GM18873 (cell line): ENCODE measurements around the gene ZNF655.
A peak's percentile ranks its signal among the peaks of the same experiment; 100 is the strongest.
"Not testable (repeated sequence)": the region's sequence is repeated elsewhere in the genome, so short reads cannot be mapped to it uniquely, and the experiment has no call there.

Experiments
- ATAC-seq: cut with Tn5 transposase; IDR thresholded peaks from one replicate; pipeline ENCODE4 v1.9.1; 2021; ENCODE audit warnings: mild to moderate bottlenecking, moderate library complexity, moderate number of reproducible peaks; ENCODE audit not compliant: unreplicated experiment, low FRiP score

Gene ZNF655, protein sequence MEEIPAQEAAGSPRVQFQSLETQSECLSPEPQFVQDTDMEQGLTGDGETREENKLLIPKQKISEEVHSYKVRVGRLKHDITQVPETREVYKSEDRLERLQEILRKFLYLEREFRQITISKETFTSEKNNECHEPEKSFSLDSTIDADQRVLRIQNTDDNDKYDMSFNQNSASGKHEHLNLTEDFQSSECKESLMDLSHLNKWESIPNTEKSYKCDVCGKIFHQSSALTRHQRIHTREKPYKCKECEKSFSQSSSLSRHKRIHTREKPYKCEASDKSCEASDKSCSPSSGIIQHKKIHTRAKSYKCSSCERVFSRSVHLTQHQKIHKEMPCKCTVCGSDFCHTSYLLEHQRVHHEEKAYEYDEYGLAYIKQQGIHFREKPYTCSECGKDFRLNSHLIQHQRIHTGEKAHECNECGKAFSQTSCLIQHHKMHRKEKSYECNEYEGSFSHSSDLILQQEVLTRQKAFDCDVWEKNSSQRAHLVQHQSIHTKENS

DNA sequence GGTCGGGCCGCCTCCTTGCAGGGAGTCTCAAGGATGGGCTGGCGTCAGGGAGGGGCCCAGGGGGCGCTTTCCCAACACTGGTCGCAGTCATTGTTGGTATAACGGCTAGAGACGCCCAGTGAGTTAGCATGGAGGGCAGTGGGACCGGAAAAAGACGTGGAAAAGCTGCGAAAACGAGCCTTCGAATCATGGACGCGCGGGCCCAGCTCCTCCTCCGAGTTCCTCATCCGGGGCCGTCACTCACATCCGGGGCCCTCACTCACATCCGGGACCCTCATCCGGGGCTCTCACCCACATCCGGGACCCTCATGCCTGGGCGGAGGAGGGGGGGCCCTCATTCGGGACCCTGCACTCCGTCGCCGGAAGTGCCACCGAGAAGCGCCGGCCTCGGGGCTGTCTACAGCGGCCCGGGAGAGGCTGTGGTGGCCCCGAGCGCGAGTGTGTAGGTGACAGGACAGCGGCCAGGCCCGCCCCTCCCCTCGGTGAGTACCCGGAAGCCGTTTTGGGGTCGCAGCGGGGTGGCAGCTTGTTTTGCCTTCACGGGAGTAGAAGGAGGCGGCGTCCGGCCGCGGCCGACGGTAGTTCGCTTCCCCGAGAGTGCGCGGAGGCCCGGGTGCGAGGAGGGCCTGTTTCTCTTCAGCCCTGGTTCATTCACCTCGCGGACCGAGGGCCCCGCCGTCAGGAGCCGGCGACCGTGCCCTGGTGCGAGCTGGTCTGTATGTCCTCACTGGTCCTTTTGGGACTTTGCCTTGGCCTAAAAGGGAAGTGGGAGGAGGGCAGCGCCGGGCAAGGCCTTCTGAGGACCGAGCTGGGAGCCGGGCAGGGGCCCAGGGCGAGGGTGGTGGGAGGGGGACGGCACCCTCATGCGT lies at the start of gene ZNF655:
Gene ZNF655 (plus strand): TSS at position 337 of the 869 bp plus-strand sequence. CDS start 1,918 bp downstream, outside the sequence.
- ATAC-seq: peak; percentile 62

DNA sequence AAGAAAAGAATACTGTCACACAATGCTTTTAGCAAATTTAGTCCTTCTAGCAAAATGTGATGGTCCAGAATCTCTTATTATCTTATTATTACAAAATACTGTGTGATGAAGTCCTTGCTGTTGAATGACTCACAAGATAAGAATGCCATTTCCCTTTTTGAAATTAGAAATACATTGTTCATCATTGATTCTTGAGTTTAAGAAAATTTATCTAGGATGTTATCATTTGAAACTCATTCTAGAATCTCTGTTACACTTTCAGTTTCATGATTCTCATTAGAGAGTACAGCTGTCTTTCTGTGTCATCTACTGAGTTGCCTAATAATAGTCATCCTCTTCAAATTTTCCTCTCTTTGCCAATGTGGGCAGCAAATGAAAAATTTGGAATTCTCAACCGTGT lies 44.4 kb upstream of the ZNF655 start:
- no peak for ATAC-seq

DNA sequence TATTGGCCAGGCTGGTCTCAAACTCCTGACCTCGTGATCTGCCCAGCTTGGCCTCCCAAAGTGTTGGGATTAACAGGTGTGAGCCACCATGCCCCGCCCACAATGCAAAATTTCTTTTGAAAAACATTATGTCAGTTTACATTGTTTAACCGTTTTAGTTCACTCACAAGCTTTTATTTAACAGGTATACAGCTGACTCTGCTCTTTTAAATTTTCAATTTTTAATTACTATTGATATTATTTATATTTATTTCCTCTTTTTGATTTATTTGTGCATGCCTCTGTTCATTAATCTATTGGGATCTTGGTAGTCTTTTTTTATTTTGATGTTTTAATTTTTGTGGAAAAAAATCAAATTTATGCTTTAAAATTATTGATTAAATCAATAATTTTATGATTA lies 37.0 kb upstream of the ZNF655 start:
- no peak for ATAC-seq

DNA sequence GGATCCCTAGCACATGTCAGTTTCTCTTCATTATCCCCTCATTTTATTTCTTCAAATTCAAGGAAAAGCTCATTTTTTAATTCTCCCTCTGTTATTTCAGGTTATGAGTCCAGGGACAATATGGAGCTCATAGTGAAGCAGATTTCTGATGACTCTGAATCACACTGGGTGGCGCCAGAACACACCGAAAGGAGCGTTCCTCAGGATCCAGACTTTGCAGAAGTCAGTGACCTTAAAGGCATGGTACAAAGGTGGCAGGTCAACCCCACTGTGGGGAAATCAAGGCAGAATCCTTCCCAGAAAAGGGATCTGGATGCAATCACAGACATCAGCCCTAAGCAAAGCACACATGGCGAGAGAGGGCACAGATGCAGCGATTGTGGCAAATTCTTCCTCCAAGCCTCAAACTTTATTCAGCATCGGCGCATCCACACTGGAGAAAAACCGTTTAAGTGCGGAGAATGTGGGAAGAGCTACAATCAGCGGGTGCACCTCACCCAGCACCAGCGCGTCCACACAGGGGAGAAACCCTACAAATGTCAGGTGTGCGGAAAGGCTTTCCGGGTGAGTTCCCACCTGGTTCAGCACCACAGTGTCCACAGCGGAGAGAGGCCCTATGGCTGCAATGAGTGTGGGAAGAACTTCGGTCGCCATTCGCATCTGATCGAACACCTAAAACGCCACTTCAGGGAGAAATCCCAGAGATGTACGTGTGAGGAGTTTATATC lies 32.6 kb upstream of the ZNF655 start:
- ATAC-seq: no peak

DNA sequence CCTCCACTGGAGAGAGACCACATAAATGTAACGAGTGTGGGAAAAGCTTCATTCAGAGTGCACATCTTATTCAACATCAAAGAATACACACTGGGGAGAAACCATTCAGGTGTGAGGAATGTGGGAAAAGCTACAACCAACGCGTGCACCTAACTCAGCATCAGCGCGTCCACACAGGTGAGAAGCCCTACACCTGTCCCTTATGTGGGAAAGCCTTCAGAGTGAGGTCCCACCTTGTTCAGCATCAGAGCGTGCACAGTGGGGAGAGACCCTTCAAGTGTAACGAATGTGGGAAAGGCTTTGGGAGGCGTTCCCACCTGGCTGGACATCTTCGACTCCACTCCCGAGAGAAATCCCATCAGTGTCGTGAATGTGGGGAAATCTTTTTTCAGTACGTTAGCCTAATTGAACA lies 27.1 kb upstream of the ZNF655 start:
- ATAC-seq: no peak

DNA sequence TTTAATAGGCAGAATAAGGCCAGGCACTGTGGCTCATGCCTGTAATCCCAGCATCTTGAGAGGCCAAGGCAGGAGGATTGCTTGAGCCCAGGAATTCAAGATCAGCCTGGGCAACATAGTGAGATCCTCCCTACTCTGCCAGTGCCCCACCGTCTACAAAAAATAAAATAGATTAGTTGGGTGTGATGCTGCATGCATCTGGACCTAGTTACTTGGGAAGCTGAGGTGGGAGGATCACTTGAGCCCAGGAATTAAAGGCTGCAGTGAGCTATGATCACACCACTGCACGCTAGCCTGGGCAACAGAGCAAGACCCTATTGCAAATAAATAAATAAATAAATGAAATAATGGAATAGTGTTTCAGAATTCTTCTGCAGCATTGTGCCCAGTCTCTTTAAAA lies 22.8 kb upstream of the ZNF655 start:
- ATAC-seq: no peak

DNA sequence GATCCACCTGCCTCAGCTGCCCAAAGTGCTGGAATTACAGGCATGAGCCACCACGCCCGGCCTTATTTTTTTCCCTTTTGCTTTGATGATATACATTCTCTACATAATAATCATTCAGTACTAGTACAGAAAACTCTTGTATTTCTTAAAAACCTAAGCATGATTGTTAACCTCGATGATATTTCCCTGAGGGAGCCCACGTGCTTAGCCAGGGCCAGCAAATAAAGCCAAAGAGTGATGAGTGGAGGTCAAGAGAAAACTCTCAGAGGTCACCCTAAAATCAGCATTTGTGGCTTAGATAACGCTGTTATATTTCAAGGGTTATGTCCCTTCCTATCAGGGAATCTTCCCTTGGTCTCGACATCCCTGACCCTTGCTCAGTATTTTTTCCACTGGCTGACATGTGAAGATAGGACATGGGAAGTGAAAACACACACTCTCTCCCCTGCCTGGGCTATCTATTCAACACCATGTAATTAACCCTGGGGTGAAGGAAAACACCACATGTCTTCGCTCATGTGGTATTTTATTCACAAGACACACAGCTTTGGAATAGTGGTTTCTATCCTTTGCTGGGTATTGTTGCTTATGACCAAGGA lies 19.1 kb upstream of the ZNF655 start:
- ATAC-seq: no peak

DNA sequence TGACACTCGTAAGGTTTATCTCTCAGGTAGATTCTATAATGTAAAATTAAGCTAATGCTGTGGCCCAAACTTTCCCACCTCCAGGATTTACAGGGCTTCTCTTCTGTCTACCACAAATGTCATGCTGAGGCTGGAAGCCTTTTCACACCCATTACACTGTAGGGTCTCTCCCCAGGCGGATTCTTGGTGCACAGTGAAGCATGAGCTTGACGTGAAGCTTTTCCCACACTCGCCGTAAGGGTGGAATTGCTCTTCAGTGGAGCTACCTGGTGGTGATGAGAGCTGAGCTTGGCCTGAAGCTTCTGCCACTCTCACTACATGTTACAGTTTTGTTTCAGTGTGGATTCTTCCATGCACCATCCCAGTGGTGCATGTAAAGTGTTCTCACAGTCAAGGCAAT lies 17.9 kb upstream of the ZNF655 start:
- ATAC-seq: no peak

DNA sequence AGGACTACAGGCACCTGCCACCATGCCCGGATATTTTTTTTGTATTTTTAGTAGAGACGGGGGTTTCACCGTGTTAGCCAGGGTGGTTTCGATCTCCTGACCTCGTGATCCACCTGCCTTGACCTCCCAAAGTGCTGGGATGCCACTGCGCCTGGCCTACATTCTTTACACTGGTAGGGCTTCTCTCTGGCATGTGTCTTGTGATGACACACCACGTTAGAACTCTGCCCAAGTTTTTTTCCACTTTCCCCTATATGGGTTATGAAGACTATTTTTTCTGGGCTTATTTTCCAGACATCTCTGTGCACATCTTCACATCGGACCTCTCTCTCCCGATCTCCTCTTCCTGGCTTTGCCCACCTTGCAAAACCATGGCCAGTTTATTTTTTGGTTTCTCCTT lies 17.2 kb upstream of the ZNF655 start:
- no peak for ATAC-seq

DNA sequence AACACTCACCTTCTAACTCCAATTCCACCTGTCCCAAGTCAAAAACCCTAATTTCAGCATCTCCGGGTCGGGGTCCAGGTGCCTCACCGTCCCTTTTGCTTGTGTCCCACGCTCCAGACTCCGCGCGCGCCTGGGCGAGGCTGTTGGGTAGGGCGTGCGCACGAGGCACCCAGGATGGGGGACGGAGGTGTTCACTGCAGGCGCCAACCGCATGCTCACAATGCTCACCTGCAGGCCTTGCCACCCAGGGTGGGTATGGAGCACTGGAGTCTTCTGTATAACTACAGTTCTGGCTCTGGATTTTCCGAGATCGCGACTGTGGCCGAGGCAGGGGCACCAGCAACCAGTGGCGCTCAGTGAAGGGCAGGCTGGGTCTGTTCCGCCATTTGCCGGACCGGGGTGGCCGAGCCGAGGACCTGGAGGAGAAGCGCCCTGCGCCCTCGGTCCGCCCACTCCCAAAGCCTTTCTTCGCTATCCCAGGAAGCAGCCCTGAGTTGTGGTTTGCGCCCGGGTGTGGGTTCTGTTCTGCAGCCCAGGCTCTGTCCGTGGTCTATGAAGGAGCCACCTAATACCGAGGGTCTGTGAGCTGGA lies 15.3 kb upstream of the ZNF655 start:
- no peak for ATAC-seq

DNA sequence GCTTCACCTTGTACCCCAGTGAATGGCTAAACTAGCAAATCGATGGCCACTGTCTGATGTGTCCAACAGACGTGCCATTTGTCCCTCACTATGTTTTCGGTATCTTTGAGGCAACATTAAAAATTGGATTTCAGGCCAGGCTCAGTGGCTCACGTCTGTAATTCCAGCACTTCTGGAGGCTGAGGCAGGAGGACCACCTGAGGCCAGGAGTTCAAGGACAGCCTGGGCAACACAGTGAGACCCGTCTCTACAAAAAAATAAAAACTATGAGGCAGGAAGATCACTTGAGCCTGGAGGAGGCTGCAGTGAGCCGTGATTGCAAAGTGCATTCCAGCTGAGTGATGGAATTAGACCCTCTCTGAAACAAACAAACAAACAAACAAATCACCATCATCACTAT lies 14.5 kb upstream of the ZNF655 start:
- ATAC-seq: no peak

DNA sequence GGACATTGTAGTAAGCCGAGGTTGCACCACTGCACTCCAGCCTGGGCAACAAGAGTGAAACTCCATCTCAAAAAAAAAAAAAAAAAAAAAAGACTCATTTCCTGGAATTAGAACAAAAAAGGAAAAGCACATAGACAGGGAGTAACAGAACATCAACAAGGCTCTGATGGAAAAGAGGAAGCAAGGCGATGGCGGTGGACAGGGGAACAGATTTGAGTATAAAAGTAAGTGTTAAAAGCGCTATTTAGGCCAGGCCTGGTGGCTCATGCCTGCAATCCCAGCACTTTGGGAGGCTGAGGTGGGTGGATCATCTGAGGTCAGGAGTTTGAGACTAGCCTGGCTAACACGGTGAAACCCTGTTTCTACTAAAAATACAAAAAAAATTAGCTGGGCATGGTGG lies 13.1 kb upstream of the ZNF655 start:
- not testable (repeated sequence) for ATAC-seq

DNA sequence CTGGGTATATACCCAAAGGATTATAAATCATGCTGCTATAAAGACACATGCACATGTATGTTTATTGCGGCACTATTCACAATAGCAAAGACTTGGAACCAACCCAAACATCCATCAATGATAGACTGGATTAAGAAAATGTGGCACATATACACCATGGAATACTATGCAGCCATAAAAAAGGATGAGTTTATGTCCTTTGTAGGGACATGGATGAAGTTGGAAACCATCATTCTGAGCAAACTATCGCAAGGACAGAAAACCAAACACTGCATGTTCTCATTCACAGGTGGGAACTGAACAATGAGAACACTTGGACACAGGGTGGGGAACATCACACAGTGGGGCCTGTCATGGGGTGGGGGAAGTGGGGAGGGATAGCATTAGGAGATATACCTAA lies 8.9 kb upstream of the ZNF655 start:
- ATAC-seq: not testable (repeated sequence)

DNA sequence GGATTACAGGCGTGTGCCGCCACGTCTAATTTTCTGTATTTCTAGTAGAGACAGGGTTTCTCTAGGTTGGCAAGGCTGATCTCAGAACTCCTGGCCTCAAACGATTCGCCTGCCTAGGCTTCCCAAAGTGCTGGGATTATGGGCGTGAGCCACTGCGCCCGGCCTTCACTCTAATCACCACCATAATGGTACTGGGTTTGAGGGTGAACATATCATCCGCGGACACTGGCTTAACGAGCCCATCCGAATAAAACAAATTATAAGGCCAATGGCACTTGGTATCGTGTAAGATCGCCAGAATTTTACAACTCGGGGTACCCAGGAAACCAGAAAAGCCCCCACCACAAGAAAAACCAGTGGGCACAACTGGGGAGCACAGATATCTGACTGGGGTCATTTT lies 7.1 kb upstream of the ZNF655 start:
- ATAC-seq: no peak

DNA sequence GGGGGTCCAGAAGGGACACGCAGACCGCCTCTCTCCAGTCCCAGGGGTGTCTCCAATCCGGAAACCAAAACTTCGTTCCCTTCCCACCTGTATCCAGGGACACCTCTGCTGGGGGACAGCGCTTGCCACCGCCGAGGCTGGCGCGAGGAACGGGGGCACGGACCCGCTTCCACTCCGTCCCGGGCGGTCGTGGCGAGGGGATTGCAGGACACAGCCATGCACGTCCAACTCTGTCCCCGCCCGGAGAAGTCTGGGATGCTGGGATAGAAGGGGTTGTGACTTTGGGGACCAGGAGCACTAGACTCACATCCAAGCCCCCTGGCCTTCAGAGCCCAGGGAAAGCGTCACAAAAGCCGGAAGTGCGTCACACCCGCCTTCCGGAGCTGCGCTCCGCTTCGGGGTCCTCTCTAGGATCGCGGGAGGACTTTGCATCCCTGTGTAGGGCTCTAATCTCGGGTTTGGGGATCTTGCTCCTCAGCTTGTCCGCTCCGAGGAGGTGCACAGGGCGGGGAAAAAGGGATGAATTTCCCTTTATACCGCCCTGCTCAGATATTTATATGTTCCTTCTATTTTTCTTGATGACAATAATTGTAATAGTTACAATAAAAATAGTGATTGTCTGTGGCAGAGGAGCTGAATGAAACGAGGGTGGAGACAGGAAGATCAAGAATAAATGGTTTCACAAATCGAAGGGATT lies 6.5 kb upstream of the ZNF655 start, which contains the start of gene FAM200A:
Gene FAM200A (minus strand): TSS at position 348 of the 697 bp plus-strand sequence. CDS start 3,707 bp downstream, outside the sequence.
- ATAC-seq: peak; percentile 69

DNA sequence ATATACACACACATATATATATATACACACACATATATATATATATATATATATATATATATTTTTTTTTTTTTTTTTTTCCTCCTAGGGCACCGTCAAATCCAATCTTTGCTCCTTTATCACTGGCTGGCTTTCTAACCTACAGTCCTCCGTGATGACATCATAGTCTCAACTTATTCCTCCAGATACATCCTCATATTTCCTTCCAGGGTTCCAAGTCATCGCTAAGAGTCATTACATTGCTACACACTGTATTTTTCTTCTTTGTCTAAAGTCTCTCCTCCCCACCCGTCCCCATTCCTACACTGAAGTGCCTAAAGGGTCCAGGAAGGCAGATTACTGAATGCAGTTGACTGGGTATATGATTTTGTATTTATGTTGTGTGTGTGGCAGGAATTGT lies 5.4 kb upstream of the ZNF655 start:
- no peak for ATAC-seq

DNA sequence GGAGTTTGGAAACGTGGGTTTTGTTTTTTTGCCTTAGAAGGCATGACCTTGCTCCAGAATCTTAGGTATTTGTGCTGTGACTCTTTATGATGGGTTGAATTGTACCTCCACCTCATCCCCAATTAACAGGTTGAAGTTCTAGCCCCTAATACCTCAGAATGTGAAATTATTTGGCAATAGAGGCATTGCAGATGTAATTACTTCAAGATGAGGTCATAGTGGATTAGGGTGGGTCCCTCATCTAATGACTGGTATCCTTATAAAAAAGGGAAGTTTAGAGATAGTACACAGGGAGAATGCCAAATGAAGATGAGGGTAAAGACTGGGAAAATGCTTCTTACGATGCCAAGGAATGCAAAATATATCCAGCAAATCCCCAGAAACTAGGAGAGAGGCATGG lies 3.5 kb upstream of the ZNF655 start:
- ATAC-seq: no peak

DNA sequence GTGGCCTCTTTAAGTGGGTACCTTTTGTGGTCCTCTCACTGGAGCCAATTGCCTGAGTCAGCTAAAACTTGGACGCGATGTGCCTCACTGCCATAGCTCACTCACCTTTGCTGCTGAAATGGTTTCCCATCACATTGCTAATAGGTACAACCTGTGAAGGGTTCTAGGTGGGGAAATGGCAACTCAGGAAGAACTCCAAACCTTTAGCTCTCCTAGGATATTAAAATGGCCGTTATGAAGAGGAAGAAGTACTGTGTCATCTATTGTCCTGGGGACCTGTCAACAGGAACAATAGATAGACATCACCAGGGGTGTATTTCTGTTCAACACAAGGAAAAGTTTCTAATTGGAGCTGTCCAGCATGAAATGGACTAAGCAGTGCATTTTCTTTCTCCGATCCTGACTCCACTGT lies 1.2 kb upstream of the ZNF655 start:
- ATAC-seq: no peak

DNA sequence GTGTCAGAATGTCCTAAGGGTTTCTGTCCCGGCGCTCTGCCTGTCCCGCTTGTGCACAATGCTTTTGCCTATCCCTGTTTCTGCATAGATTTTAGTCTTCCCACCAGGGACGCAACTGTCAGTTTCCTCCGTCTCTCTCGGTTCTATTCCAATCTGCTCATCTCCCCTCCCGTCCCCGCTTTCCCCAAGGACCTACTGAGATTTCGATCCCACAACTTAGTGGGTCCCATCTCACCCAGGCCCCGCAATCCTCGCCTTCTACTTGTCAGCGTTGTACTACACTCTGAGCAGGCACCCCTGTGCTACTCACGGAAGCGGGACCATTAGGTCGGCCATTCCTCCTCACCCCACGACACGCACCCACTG lies 519 bp upstream of the ZNF655 start:
- peak; percentile 31 for ATAC-seq
